GM18505 (cell line): Measurements from ENCODE around the gene HEMK1.

Experiments used
- ATAC-seq: cut with Tn5 transposase; IDR thresholded peaks from one replicate; pipeline ENCODE4 v1.9.1; 2021; ENCODE audit not compliant: unreplicated experiment
- POLR2A ChIP-seq: IDR thresholded peaks from 4 replicates; pipeline ENCODE4 v1.6.1; 2011; ENCODE audit warnings: borderline replicate concordance; ENCODE audit not compliant: insufficient read depth, insufficient read length; ENCODE audit errors: extremely low read depth

Gene HEMK1

DNA sequence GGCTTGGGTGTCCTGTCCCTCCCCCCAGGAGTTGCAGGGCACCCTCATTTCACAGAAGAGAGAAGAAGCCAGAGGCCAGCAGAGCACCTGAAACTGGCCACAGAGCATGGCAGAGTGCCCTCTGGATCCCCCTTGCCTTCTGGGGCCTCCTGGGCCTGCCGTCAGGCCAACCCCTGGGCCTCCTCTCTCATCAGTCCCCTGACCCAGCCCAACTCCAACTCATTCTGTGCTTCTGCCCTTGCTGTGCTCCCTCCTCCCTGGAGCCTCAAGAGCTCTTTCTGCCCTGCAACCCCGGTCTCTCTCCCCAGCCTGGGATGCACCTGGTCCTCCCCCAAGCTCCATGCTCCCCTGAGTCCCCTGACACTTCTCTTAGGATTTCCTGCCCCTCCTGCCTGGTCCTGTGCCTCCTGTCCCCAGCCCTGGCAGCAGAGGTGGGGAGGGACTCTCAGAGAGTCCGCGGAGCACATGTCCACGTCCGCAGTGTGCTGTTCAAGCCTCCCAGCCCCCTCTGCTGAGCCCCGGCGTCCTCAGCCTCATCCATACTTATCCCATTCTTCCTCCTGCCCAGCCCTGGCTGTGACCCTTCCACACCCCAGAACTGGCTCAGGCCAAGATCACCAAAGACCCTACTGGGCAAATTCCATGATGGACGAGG, 35.4 kb upstream of the HEMK1 start:
- no peak for ATAC-seq
- TF ChIP-seq POLR2A, result no peak

DNA sequence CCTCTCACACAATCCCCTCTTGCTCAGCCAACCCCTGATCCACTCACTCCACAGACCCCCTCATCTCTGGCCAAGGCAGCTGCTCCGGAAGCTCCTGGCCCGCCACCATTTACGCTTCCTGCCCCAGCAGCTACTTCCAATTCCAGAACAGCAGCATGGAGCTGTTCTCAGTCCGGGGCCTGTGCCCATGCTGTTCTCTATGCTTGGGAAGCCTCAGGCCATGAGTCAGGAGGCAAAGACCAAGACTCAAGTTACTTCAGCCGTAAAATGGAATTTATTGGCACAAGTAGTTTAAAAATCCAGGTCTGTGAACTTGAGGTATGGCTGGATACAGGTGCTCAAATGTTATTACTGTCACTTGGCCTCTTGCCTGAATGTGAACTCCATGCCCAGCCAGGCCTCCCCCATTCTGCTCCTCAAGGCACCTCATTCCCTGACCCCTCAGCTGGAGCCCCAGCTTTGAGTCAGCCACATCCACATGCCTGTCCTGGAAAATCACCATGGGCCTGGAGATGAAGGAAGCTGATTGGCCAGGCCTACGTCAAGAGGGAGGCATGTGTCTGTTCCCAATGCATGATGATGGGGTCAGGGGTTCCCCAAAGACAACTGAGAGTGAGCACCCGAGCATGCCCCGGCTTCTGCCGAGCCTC, 34.5 kb upstream of the HEMK1 start:
- no peak for ATAC-seq
- TF ChIP-seq POLR2A, result no peak

DNA sequence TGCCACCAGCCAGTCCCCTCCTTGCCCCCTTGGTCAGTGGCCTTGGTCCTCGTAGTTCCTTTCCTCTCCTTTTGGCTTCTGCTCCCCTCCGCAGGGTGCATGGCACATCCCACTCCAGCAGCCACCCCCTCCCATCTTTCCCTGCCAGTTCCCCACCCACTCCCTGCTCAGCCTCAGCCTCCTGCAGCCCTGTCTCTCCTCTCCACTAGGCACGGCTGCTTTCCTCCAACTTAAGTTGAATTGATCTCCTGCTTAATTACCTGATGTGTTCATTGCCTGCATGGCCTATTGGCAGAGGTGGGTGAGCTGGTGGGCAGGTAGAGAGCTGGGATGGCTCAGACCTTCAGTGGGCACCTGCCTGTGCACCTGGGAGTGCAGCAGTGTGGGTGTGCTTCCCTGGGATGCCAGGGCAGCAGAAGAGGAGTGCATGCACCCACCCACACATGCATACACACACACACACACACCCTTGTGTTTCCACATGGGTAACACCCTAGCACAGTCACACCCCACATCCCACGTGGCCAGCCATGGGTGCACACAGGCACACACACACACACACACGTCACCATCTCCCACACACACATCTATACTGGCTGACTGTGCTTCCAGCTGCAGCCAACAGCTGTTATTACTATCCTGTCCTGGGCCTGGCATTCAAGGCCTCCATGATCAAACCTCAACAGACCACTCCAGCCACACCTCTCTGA, 32.7 kb upstream of the HEMK1 start:
- TF ChIP-seq POLR2A, result no peak

DNA sequence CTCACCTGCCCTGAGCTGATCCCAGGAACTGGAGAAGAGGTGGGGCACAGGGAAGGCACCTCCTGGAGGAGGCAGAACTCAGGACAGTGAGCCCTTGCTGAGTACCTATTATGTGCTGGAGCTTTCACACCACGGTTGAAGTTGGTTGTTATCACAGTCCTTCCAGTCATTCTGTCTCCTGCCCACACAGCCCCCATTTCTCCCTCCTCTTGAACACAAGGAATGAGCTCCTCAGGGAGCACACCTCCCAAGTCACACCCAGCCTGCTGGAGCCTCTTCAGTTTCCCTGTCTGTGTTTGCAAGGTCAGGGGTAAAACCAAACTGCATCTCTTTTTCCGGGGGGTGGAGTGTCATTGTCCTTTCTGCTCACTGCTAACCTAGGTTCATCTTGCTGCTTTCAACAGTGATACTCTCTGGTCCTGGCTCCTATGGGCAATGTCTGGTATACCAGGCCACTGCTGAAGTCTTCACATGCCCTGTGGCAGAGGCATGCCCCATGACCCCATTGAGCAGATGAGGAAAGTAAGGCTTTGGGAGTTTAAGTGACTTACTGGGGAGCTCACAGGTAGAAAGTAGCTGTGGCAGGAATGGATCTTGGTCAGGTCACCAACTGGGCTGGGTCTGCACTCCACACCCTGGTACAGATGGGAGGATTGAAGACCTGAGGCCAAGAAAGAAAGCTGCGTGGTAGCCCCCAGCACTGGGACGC, 31.7 kb upstream of the HEMK1 start:
- no peak for TF ChIP-seq POLR2A
- ATAC-seq, result no peak

More for the DNA sequence above, 32.7 kb upstream of the HEMK1 start:
- ATAC-seq, result no peak

DNA sequence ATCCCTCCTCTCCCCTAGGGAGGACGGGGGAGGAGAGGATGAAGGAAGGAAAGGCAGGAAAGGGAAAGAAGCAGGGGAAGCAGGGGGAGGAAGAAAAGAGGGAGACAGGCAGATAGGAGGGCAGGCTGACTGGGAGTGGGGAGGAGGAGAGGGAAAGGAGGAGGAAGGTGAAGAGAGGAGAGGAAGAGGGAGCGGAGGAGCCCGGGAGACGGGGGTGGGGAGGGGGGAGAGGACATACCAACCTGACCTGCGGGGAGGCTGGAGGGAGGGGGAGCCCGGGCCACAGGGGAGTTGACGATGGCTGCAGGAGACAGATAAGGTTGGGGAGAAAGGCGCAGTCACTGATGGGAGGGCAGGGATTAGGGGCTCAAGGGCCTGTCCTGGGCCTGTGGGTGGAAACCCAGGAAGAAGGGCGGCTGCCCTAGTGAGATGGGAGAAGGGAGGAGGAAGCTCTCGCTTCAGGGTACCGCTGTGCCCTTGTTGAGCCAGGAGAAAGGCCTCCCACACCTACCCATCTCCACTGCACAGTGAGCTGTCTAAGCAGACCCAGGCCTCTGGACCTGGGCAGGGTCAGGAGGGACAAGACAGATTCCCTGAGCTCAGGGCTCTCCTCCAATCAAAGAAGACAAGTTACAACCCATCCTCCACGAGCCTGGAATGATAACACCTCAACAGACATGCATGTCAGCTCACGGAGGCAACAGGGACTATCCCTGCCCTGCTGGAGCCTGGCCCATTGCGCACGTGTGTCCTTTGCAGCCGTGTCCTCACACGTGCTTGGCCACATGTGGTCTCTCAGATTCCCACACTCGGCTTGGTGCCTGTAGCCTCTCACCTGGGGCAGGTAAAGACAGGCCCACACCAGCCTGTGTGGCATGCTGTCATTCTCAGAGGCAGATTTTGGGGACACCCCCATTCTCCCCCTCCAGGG, 29.7 kb upstream of the HEMK1 start:
- TF ChIP-seq POLR2A, result no peak

DNA sequence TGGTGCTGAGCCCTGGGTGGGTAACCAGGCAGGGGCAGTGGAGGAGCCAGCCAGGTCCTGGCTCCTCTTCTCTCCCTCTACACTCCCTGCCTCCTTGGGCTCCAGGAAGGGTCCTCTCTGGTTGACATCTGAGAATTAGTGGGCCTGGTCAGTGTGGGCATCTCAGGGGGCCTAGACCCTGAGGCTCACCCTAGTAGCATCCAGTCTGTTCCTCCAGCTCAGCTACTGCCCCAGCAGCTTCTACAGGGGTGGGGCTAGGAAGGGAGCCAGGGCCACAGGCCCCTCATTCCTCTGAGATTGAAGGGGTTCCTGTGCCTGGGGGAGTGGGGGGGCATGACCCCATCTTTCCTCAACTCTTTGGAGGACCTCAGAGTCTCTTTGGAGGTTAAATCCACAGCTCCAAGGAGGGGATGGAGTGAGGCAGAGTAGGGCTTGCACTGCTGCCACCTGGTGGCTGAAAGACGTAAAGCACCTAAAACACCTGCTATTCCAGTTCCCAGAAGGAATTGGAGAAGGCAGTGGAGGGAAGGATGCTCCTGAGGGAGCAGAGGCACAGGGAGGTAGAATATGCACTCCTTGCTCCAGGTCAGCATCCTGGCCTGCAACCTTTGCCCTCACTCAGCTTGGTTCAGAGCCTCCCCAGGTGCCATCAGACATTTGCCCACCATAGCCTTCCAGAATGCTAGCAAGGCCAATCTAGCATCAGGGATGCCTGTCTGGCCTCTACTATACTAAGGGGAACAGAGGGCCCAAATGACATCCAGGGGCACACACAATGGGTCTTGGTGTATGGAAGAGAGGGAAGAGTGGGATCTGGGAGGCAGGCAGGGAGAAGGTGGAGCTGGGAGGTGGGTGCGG, 26.9 kb upstream of the HEMK1 start:
- no peak for ATAC-seq
- no peak for TF ChIP-seq POLR2A

More for the DNA sequence above, 29.7 kb upstream of the HEMK1 start:
- ATAC-seq, result no peak

DNA sequence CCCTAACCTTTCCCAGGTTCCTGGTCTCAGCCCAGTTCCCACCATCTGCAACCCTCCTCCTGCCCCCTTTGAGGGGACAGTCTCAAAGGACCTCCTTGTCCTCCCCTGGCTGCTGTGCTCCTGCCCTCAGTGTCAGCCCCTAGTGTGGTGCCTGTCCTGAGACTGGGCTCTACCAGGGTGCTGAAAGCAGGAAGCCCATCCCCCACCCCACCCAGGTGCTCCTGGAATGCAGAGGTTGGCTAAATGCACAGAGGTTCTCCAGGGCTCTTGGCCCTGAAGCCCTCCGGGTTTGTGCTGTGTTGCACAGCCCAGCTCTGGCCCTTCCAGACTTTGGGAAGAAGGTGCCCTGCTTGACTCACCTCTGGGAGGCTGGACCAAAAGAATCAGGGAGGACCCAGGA, 23.5 kb upstream of the HEMK1 start:
- TF ChIP-seq POLR2A, result no peak

DNA sequence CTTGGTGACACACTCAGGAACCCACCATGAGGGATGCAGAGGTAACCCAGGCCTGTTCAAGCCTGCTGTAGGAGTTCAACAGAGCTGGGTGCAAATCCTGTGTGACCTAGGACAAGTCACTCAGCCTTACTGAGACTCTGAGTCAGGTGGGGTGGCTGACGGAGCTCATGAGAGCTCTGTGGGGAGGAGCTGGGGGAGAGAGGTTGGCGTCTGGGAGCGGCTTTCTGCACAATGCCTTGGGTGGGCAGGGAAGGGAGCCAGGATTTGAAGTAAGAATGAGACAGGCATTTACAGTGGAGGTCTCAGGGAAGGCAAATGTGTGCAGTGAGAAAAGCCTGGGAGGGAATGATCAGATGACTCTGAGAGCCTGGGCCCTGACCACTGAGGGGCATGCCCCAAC, 20.1 kb upstream of the HEMK1 start:
- no peak for TF ChIP-seq POLR2A

More for the DNA sequence above, 23.5 kb upstream of the HEMK1 start:
- no peak for ATAC-seq

DNA sequence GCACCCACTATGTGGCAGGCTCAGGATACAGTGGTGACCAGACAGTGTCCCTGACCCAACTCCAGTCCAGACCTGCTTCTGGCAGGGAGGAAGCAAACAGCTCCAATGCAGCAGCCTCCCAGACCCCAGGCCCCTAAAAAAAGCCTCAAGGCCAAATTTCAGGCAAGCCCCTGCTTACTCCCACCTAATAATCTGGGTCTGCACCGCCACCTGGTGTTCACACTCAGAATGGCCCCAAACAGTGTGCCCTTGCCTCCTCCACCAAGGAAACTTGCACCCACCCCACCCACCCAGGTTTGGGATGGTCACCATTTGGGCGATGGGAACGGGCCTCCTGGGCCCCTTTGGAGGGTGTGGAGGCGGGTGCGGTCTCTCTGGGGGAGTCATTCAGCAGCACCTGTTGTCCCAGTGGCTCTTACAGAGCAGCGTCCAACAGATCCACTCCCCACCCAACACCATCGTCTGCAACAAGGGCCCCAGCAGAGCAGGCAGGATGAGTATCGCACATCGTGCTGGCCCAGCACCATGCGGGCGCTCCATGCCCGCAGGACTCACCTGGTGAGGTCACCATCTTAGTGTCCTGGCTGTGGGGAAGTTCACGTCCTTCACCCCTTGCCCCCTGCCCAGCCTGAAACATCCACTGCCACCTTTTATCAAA, 19.1 kb upstream of the HEMK1 start:
- no peak for ATAC-seq

More for the DNA sequence above, 20.1 kb upstream of the HEMK1 start:
- ATAC-seq, result no peak

DNA sequence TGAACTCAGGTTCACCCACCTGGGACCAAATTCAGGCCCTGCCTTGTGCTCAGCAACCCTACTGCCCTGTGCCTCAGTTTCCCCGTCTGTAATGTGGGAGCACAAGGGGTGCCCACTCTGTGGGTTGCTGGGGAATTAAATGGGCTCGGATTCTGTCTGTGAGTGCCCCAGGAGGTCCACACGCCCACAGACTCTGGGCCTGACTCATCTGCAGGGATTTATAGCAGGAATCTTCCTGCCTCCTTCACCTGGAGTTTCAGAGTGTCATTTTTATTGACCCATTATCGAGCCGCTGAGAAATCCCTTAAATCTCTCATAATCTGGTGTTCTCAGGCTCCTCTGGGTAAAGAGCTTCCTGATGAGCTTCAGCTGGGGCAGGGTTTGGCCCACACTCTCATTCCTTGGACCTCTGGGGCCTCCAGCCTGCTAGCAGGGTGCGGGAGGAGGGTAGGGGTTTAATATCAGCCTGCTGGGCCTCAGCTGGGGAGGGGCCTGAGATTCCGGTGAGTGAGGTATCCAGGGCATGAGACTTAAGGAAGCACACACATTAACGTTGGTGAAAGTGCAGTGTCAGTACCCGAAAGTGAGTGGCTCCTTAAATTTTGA, 18.2 kb upstream of the HEMK1 start:
- TF ChIP-seq POLR2A, result no peak
- ATAC-seq, result no peak

More for the DNA sequence above, 19.1 kb upstream of the HEMK1 start:
- TF ChIP-seq POLR2A, result no peak
